Measurements from ENCODE around the gene SHB. TPM values are rescaled to one million over a fixed set of nuclear protein-coding genes. Genes with fewer than 3 reads are reported as not detected.

Gene SHB
- polyA plus RNA-seq, 4 donors = 8.9 to 22.2 (median 14.0) TPM

GRCh38 chr9:37965116-37965515, 103.9 kb downstream of the SHB start:
- peaks cover 8 to 71% (median 21%) of the 10 kb centered on the region in 3 donors for H3K4me1 ChIP-seq (ENCODE audit: control insufficient read depth in 3 of 3, insufficient read depth in 2 of 3, low read depth in 1 of 3, low read length in 2 of 3)
- H3K9me3 ChIP-seq (ENCODE audit: control insufficient read depth in 2 of 2, insufficient read depth in 1 of 2, low read depth in 1 of 2, low read length in 1 of 2) = no peaks in the 10 kb centered on the region
- 31 to 67% (median 40%) methylated on average over 2 of the region's 2 CpGs for WGBS, 3 donors
- DNase-seq (peak; percentile 14 to 27), FAIRE-seq (no peak)
- H3K27ac ChIP-seq (ENCODE audit: low read depth in 1 of 3, low read length in 2 of 3) = peak overlapping the region; percentile 73 to 96 (median 86)
- no peaks in the 10 kb centered on the region for H3K27me3 ChIP-seq (ENCODE audit: control insufficient read depth in 3 of 3, insufficient read depth in 3 of 3, low read length in 3 of 3)
- no peak overlapping the region for H3K4me3 ChIP-seq (ENCODE audit: low read depth in 1 of 3, low read length in 3 of 3)
- peaks cover 0 to 44% (median 0%) of the 10 kb centered on the region in 3 donors for H3K36me3 ChIP-seq (ENCODE audit: control insufficient read depth in 3 of 3, insufficient read depth in 2 of 3, low read depth in 1 of 3, low read length in 3 of 3)

- H3K9me3 ChIP-seq (ENCODE audit: control insufficient read depth in 2 of 2, insufficient read depth in 1 of 2, low read depth in 1 of 2, low read length in 1 of 2) = no peaks in the 10 kb centered on the region
- DNase-seq = peak in 1 of 2 donors; percentile 19
- FAIRE-seq = no peak
- H3K27me3 ChIP-seq (ENCODE audit: control insufficient read depth in 3 of 3, insufficient read depth in 3 of 3, low read length in 3 of 3) = no peaks in the 10 kb centered on the region
- H3K36me3 ChIP-seq (ENCODE audit: control insufficient read depth in 3 of 3, insufficient read depth in 2 of 3, low read depth in 1 of 3, low read length in 3 of 3) = peaks cover 0 to 39% (median 0%) of the 10 kb centered on the region in 3 donors
- H3K27ac ChIP-seq (ENCODE audit: low read depth in 1 of 3, low read length in 2 of 3) = peak overlapping the region; percentile 73 to 96 (median 86)
- H3K4me1 ChIP-seq (ENCODE audit: control insufficient read depth in 3 of 3, insufficient read depth in 2 of 3, low read depth in 1 of 3, low read length in 2 of 3) = peaks cover 8 to 67% (median 17%) of the 10 kb centered on the region in 3 donors
- WGBS, 3 donors = 49 to 66% (median 50%) methylated on average over 4 to 5 of the region's 5 CpGs
- H3K4me3 ChIP-seq (ENCODE audit: low read depth in 1 of 3, low read length in 3 of 3) = no peak overlapping the region
These were observed 104.3 kb downstream of the SHB start for GRCh38 chr9:37964740-37965081.

GRCh38 chr9:37963936-37964739, 104.9 kb downstream of the SHB start:
- WGBS, 3 donors = 12 to 50% (median 32%) methylated on average over 15 of the region's 15 CpGs
- peaks cover 4 to 61% (median 16%) of the 10 kb centered on the region in 3 donors for H3K4me1 ChIP-seq (ENCODE audit: control insufficient read depth in 3 of 3, insufficient read depth in 2 of 3, low read depth in 1 of 3, low read length in 2 of 3)
- H3K27me3 ChIP-seq (ENCODE audit: control insufficient read depth in 3 of 3, insufficient read depth in 3 of 3, low read length in 3 of 3) = no peaks in the 10 kb centered on the region
- H3K27ac ChIP-seq (ENCODE audit: low read depth in 1 of 3, low read length in 2 of 3) = peak overlapping the region; percentile 73 to 96 (median 86)
- DNase-seq = peak; percentile 91 to 93
- H3K36me3 ChIP-seq (ENCODE audit: control insufficient read depth in 3 of 3, insufficient read depth in 2 of 3, low read depth in 1 of 3, low read length in 3 of 3) = peaks cover 0 to 37% (median 0%) of the 10 kb centered on the region in 3 donors
- FAIRE-seq = no peak
- no peaks in the 10 kb centered on the region for H3K9me3 ChIP-seq (ENCODE audit: control insufficient read depth in 2 of 2, insufficient read depth in 1 of 2, low read depth in 1 of 2, low read length in 1 of 2)
- H3K4me3 ChIP-seq (ENCODE audit: low read depth in 1 of 3, low read length in 3 of 3) = no peak overlapping the region

- Histone ChIP-seq H3K36me3 (ENCODE audit: control insufficient read depth in 3 of 3, insufficient read depth in 2 of 3, low read depth in 1 of 3, low read length in 3 of 3) (peaks cover 0 to 49% (median 0%) of the 10 kb centered on the region in 3 donors), H3K4me1 (ENCODE audit: control insufficient read depth in 3 of 3, insufficient read depth in 2 of 3, low read depth in 1 of 3, low read length in 2 of 3) (peaks cover 0 to 35% (median 8%) of the 10 kb centered on the region in 3 donors), H3K27me3 (ENCODE audit: control insufficient read depth in 3 of 3, insufficient read depth in 3 of 3, low read length in 3 of 3) (no peaks in the 10 kb centered on the region), H3K4me3 (ENCODE audit: low read depth in 1 of 3, low read length in 3 of 3) (no peak overlapping the region), H3K9me3 (ENCODE audit: control insufficient read depth in 2 of 2, insufficient read depth in 1 of 2, low read depth in 1 of 2, low read length in 1 of 2) (no peaks in the 10 kb centered on the region), H3K27ac (ENCODE audit: low read depth in 1 of 3, low read length in 2 of 3) (no peak overlapping the region)
- DNase-seq = no peak
- WGBS, 3 donors = 70 to 92% (median 80%) methylated on average over 3 of the region's 3 CpGs
- FAIRE-seq = no peak
These were observed 107.7 kb downstream of the SHB start for GRCh38 chr9:37961351-37961750.

- H3K4me1 ChIP-seq (ENCODE audit: control insufficient read depth in 3 of 3, insufficient read depth in 2 of 3, low read depth in 1 of 3, low read length in 2 of 3) = peaks cover 0 to 30% (median 8%) of the 10 kb centered on the region in 3 donors
- H3K9me3 ChIP-seq (ENCODE audit: control insufficient read depth in 2 of 2, insufficient read depth in 1 of 2, low read depth in 1 of 2, low read length in 1 of 2) = no peaks in the 10 kb centered on the region
- H3K36me3 ChIP-seq (ENCODE audit: control insufficient read depth in 3 of 3, insufficient read depth in 2 of 3, low read depth in 1 of 3, low read length in 3 of 3) = peaks cover 0 to 56% (median 0%) of the 10 kb centered on the region in 3 donors
- H3K4me3 ChIP-seq (ENCODE audit: low read depth in 1 of 3, low read length in 3 of 3) = no peak overlapping the region
- FAIRE-seq = no peak
- DNase-seq = no peak
- H3K27ac ChIP-seq (ENCODE audit: low read depth in 1 of 3, low read length in 2 of 3) = no peak overlapping the region
- no peaks in the 10 kb centered on the region for H3K27me3 ChIP-seq (ENCODE audit: control insufficient read depth in 3 of 3, insufficient read depth in 3 of 3, low read length in 3 of 3)
- whole genome bisulfite sequencing, 3 donors = 88 to 98% (median 91%) methylated on average over 3 of the region's 3 CpGs
These were observed 108.4 kb downstream of the SHB start for GRCh38 chr9:37960631-37961030.

GRCh38 chr9:37959976-37960375, 109.1 kb downstream of the SHB start:
- Histone ChIP-seq H3K36me3 (ENCODE audit: control insufficient read depth in 3 of 3, insufficient read depth in 2 of 3, low read depth in 1 of 3, low read length in 3 of 3) (peaks cover 0 to 62% (median 0%) of the 10 kb centered on the region in 3 donors), H3K4me1 (ENCODE audit: control insufficient read depth in 3 of 3, insufficient read depth in 2 of 3, low read depth in 1 of 3, low read length in 2 of 3) (peaks cover 0 to 23% (median 6%) of the 10 kb centered on the region in 3 donors), H3K4me3 (ENCODE audit: low read depth in 1 of 3, low read length in 3 of 3) (no peak overlapping the region), H3K27ac (ENCODE audit: low read depth in 1 of 3, low read length in 2 of 3) (no peak overlapping the region), H3K9me3 (ENCODE audit: control insufficient read depth in 2 of 2, insufficient read depth in 1 of 2, low read depth in 1 of 2, low read length in 1 of 2) (no peaks in the 10 kb centered on the region), H3K27me3 (ENCODE audit: control insufficient read depth in 3 of 3, insufficient read depth in 3 of 3, low read length in 3 of 3) (no peaks in the 10 kb centered on the region)
- DNase-seq (no peak), FAIRE-seq (no peak)
- WGBS, 3 donors = 66 to 74% (median 69%) methylated on average over 4 of the region's 4 CpGs

- Histone ChIP-seq H3K27ac (ENCODE audit: low read depth in 1 of 3, low read length in 2 of 3) (no peak overlapping the region), H3K36me3 (ENCODE audit: control insufficient read depth in 3 of 3, insufficient read depth in 2 of 3, low read depth in 1 of 3, low read length in 3 of 3) (peaks cover 0 to 75% (median under 1%) of the 10 kb centered on the region in 3 donors)
These were observed 110.9 kb downstream of the SHB start for GRCh38 chr9:37958154-37958553.

GRCh38 chr9:37957664-37957953, 111.4 kb downstream of the SHB start:
- Histone ChIP-seq H3K27me3 (ENCODE audit: control insufficient read depth in 3 of 3, insufficient read depth in 3 of 3, low read length in 3 of 3) (no peaks in the 10 kb centered on the region), H3K9me3 (ENCODE audit: control insufficient read depth in 2 of 2, insufficient read depth in 1 of 2, low read depth in 1 of 2, low read length in 1 of 2) (no peaks in the 10 kb centered on the region), H3K27ac (ENCODE audit: low read depth in 1 of 3, low read length in 2 of 3) (no peak overlapping the region), H3K4me3 (ENCODE audit: low read depth in 1 of 3, low read length in 3 of 3) (no peak overlapping the region), H3K4me1 (ENCODE audit: control insufficient read depth in 3 of 3, insufficient read depth in 2 of 3, low read depth in 1 of 3, low read length in 2 of 3) (peaks cover 0 to 1% (median 0%) of the 10 kb centered on the region in 3 donors), H3K36me3 (ENCODE audit: control insufficient read depth in 3 of 3, insufficient read depth in 2 of 3, low read depth in 1 of 3, low read length in 3 of 3) (peaks cover 0 to 75% (median 3%) of the 10 kb centered on the region in 3 donors)
- FAIRE-seq (no peak), DNase-seq (no peak)
- 58 to 75% (median 64%) methylated on average over 2 of the region's 2 CpGs for WGBS, 3 donors

More at GRCh38 chr9:37958154-37958553, 110.9 kb downstream of the SHB start:
- peaks cover 0 to 7% (median 0%) of the 10 kb centered on the region in 3 donors for H3K4me1 ChIP-seq (ENCODE audit: control insufficient read depth in 3 of 3, insufficient read depth in 2 of 3, low read depth in 1 of 3, low read length in 2 of 3)
- DNase-seq = no peak
- no peak overlapping the region for H3K4me3 ChIP-seq (ENCODE audit: low read depth in 1 of 3, low read length in 3 of 3)
- WGBS, 3 donors = 91 to 93% (median 91%) methylated on average over 9 of the region's 9 CpGs
- FAIRE-seq = no peak
- no peaks in the 10 kb centered on the region for H3K9me3 ChIP-seq (ENCODE audit: control insufficient read depth in 2 of 2, insufficient read depth in 1 of 2, low read depth in 1 of 2, low read length in 1 of 2)
- H3K27me3 ChIP-seq (ENCODE audit: control insufficient read depth in 3 of 3, insufficient read depth in 3 of 3, low read length in 3 of 3) = no peaks in the 10 kb centered on the region
